ENCODE results near the gene CAVIN1.

GRCh38 chr17:42429726-42430447 lies 6.8 kb upstream of the CAVIN1 start:
- TF ChIP-seq CTCF (IDR thresholded peaks at IDR 0.05) = no peak
- TF ChIP-seq POLR2AphosphoS5 (IDR thresholded peaks at IDR 0.05) = no peak
- TF ChIP-seq POLR2A (IDR thresholded peaks at IDR 0.05; ENCODE audit: low read depth) = no peak
- no peak for TF ChIP-seq EP300 (IDR thresholded peaks at IDR 0.05)
